K562 (cell line): Measurements from ENCODE around the gene TM7SF2. TPM values are rescaled to one million over a fixed set of nuclear protein-coding genes. Genes with fewer than 3 reads are reported as not detected.

Source experiments
- ATAC-seq: fragments of 200-7000 bp; cut with Tn5 transposase; 3 replicates; pipeline ENCODE4 v1.9.1; 2020; ENCODE audit warnings: moderate library complexity
- BruUV-seq: library from RNA; stranded (reverse); fragments of 400-500 nt; replicated peaks from 2 replicates; lab custom pipeline; 2021; lab: Mats Ljungman, UMichigan
- CTCF ChIA-PET: fragments of 300-600 bp; formaldehyde crosslinking; extraction: SDS; loops from one replicate; lab custom pipeline; 2021; ENCODE audit warnings: low intra/inter-chr PET ratio; lab: Yijun Ruan, JAX
- POLR2A ChIA-PET: fragments of 300-600, 350-650 bp; sonication (Branson Sonifier 250); formaldehyde crosslinking; extraction: SDS; loops from one replicate; lab custom pipeline; 2021; ENCODE audit warnings: antibody characterized with exemption, inconsistent platforms; lab: Yijun Ruan, JAX
- DNase-seq, 4 experiments: peaks; one replicate each; pipeline versions ENCODE4 v3.0.0 to v3.0.0-alpha.2; 2011 to 2018; ENCODE audit warnings: low spot score in 3 of 4, mixed read lengths in 3 of 4; ENCODE audit errors: extremely low read depth in 1 of 4
- FAIRE-seq: peaks from 2 replicates; lab custom pipeline; 2011; peaks lifted over from hg19 to GRCh38; lab: Jason Lieb, UNC
- H2AFZ ChIP-seq: 2 replicates; pipeline ENCODE4 v1.6.0; 2011; ENCODE audit warnings: low read depth, low read length, control low read depth, inconsistent platforms
- H3K27ac ChIP-seq: fragments of 200-600 bp; 3 replicates; pipeline ENCODE4 v1.8.0; 2011; ENCODE audit warnings: low read depth, mild to moderate bottlenecking, control low read depth, inconsistent platforms, low read length, moderate library complexity, mixed read lengths; ENCODE audit errors: extremely low read depth
- H3K27me3 ChIP-seq, 2 experiments: fragments of 300-600 bp in 1 of 2; 2 replicates in 1 of 2; 3 replicates in 1 of 2; pipeline versions ENCODE4 v1.6.0 to v1.8.0; 2011; ENCODE audit warnings: inconsistent platforms in 2 of 2, low read length in 2 of 2, mild to moderate bottlenecking in 1 of 2, mixed read lengths in 1 of 2, moderate library complexity in 1 of 2; ENCODE audit not compliant: control insufficient read depth in 2 of 2, insufficient read depth in 2 of 2
- H3K36me3 ChIP-seq: fragments of 300-600 bp; 3 replicates; pipeline ENCODE4 v1.8.0; 2011; ENCODE audit warnings: mild to moderate bottlenecking, low read length, inconsistent platforms; ENCODE audit not compliant: control insufficient read depth, insufficient read depth
- H3K4me1 ChIP-seq, 2 experiments: fragments of 200-600 bp in 1 of 2; replicated peaks in 1 of 2; 2 replicates in 1 of 2; 3 replicates in 1 of 2; pipeline versions ENCODE4 v1.5.1 to v1.8.0; 2011; ENCODE audit warnings: inconsistent platforms in 2 of 2, low read length in 2 of 2, mild to moderate bottlenecking in 1 of 2, mixed read lengths in 1 of 2, moderate library complexity in 1 of 2; ENCODE audit not compliant: control insufficient read depth in 2 of 2, insufficient read depth in 2 of 2
- H3K4me2 ChIP-seq: 2 replicates; pipeline ENCODE4 v1.6.1; 2011; ENCODE audit warnings: low read length, control low read depth, inconsistent platforms, mixed read lengths; ENCODE audit not compliant: insufficient read depth
- H3K4me3 ChIP-seq: fragments of 200-600 bp; sonication (generic), shearing (Covaris generic); 2 replicates; pipeline ENCODE4 v1.5.1; 2016; ENCODE audit warnings: control low read depth, inconsistent platforms
- H3K79me2 ChIP-seq: fragments of 200-600 bp; 3 replicates; pipeline ENCODE4 v1.8.0; 2011; ENCODE audit warnings: low read length, inconsistent platforms; ENCODE audit not compliant: control insufficient read depth, insufficient read depth
- H3K9ac ChIP-seq, 2 experiments: 2 replicates each; pipeline versions ENCODE4 v1.6.0 to v1.6.1; 2011; ENCODE audit warnings: low read depth in 2 of 2, low read length in 2 of 2, control low read depth in 1 of 2, inconsistent platforms in 1 of 2, mild to moderate bottlenecking in 1 of 2, mixed read lengths in 1 of 2; ENCODE audit not compliant: insufficient read depth in 1 of 2
- H3K9me1 ChIP-seq: one replicate; pipeline ENCODE4 v1.6.0; 2011; ENCODE audit warnings: inconsistent platforms, mild to moderate bottlenecking, low read length, moderate library complexity; ENCODE audit not compliant: control insufficient read depth, insufficient read depth
- H3K9me3 ChIP-seq: replicated peaks from 2 replicates; pipeline ENCODE4 v1.5.1; 2011; ENCODE audit warnings: low read depth, low read length, inconsistent platforms; ENCODE audit not compliant: control insufficient read depth, insufficient read depth
- H4K20me1 ChIP-seq: replicated peaks from 2 replicates; pipeline ENCODE4 v1.6.1; 2011; ENCODE audit warnings: low read length, inconsistent platforms, mixed read lengths; ENCODE audit not compliant: control insufficient read depth, insufficient read depth
- ASH1L ChIP-seq: fragments of 450-650 bp; IDR thresholded peaks from 2 replicates; pipeline ENCODE4 v1.6.1; 2018; ENCODE audit warnings: borderline replicate concordance, mild to moderate bottlenecking, low read depth; ENCODE audit not compliant: partially characterized antibody
- BHLHE40 ChIP-seq: IDR thresholded peaks from 2 replicates; pipeline ENCODE4 v1.6.1; 2011; ENCODE audit warnings: low read length, improper control_type of control experiment
- CREBBP ChIP-seq: IDR thresholded peaks from one replicate; pipeline ENCODE4 v1.6.1; 2012; ENCODE audit warnings: low read depth, mild to moderate bottlenecking, control low read depth, inconsistent platforms, low read length
- MYNN ChIP-seq, 2 experiments: sonication (generic); formaldehyde crosslinking in 1 of 2; IDR thresholded peaks; 2 replicates each; pipeline versions ENCODE4 v1.5.0 to v1.6.1; 2016 to 2020; ENCODE audit warnings: antibody characterized with exemption in 1 of 2, missing genetic modification reagents in 1 of 2
- ZNF217 ChIP-seq: sonication (generic); formaldehyde crosslinking; IDR thresholded peaks from 2 replicates; pipeline ENCODE4 v1.8.0; 2022; ENCODE audit warnings: mild to moderate bottlenecking, missing genetic modification reagents
- whole genome bisulfite sequencing: fragments of 100-300 bp; shearing (Covaris generic); methylation state at CpG from one replicate; pipeline ENCODE4 v1.1.6; 2016; ENCODE audit warnings: low coverage, mixed read lengths; ENCODE audit not compliant: insufficient coverage; ENCODE audit errors: missing lambda C conversion rate; 5-methylcytosine and 5-hydroxymethylcytosine counted together
- in situ Hi-C: fragments of 300-500 bp; cut with MboI; formaldehyde crosslinking; loops from 4 replicates; pipeline ENCODE4 v1.15.0; 2018; ENCODE audit warnings: inconsistent platforms, mixed read lengths
- intact Hi-C: fragments of 100-400 bp; cut with micrococcal nuclease; formaldehyde crosslinking; loops from 2 replicates; pipeline ENCODE4 v1.14.2; 2022
- polyA plus RNA-seq, 8 experiments: library from polyadenylated mRNA; depleted of rRNA in 4 of 8; stranded (reverse) in 5 of 8; unstranded in 3 of 8; fragments of >200 nt; fragmentation: Nextera tagmentation in 2 of 8; fragmentation: Illumina TruSeq in 1 of 8; extraction: Ambion mirVana in 2 of 8; extraction: Trizol in 1 of 8; gene quantifications; 2 replicates each; pipeline versions ENCODE4 v1.2.1 to v1.2.3, GENCODE V29; 2011 to 2014; ENCODE audit warnings: inconsistent platforms in 1 of 8, missing spikeins in 1 of 8
- total RNA-seq, 7 experiments: library from RNA; depleted of rRNA in 6 of 7; stranded (reverse); fragments of >200 nt in 6 of 7; fragmentation: Illumina TruSeq in 2 of 7; extraction: Trizol in 2 of 7; gene quantifications; 2 replicates each; pipeline versions ENCODE4 v1.2.1 to v1.2.3, GENCODE V29; 2011 to 2021; ENCODE audit warnings: low replicate concordance in 1 of 7
- TF ChIP-seq, protein P1 (sequence below): fragments of 450-650 bp; IDR thresholded peaks from 2 replicates; pipeline ENCODE4 v1.6.1; 2018; ENCODE audit not compliant: partially characterized antibody

Gene TM7SF2
- total and polyA plus RNA-seq, 9 of the 15 experiments (the other 6 are each of a cell fraction or from before 2014, with no cell fraction given), result 1.2 to 22.0 (median 14.3) TPM

DNA sequence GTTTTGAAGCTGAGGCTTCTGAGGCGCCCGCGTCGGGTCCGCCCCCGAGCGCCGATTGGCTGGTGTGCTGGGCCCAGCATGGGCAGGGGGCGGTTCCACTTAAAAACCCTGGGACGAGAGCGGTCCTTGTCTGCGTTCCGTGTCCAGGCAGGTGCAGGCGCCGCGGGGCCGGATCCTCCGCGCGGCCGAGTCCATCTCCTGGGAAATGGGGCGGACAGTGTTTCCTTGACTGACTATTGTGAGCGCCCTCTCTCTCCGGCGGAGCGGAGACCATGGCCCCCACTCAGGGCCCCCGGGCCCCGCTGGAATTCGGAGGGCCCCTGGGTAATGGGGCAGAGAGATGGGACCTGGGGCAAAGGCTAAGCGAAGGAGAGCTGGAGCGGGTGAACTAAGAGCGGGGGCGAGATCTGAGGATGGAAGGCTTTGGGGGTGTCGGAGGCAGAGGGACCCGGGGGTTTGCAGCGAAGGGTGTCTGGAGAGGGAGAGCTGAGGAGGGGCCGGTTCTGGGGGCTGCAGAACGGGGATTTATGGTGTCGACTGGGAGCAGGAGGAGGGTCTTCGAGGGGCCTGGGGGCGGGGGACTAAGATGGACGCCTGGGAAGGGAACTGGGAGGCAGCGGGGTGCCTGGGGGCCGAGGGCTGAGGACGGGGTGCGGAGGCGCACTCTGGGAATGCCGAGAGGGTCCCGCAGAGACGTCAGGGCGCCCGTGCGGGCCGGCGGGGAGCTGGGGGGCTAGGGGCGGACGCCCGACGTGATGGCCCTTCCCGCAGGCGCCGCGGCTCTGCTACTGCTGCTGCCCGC lies at the start of gene TM7SF2 (continued):
- TF ChIP-seq CREBBP (no peak), BHLHE40 (0 out of 2 replicates have a peak, but pooled peaks have one; percentile 8), MYNN (IDR thresholded peaks at IDR 0.05) (peak; percentile 78), MYNN (CRISPR knock-in tag; IDR thresholded peaks at IDR 0.05) (no peak), ZNF217 (CRISPR knock-in tag) (no peak)

DNA sequence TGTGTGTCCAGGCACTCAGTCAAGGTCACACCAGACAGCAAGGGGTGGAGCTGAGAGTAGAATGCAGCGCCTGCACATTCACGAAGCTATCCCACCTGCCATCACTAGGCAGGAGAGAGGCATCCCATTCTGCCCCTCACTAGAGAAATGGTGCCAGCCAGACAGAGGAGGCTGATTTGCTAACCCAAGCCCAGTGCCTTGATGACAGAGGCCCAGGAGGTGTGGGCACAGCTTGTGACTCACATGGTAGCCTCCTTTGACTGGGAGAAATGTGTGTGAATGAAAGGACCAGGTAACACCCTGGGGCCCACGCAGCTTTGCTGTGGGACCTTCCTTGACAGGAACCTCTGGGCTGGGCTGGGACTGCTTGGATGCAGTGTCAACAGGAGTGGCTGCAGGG lies 48.1 kb upstream of the TM7SF2 start:
- ATAC-seq, result no peak
- H3K9ac ChIP-seq, result no peak overlapping the region; a peak in 1 of 4 replicates
- no peaks in the 10 kb centered on the region for H3K79me2 ChIP-seq
- H3K4me1 ChIP-seq, result peaks cover 22 to 36% of the 10 kb centered on the region in 2 experiments
- no peak overlapping the region for H3K27ac ChIP-seq
- FAIRE-seq, result no peak
- intact Hi-C loops, result loop anchor here (5.0 kb wide), 1 partner anchor 51 kb away; the partner anchor contains the start of gene ARL2
- peaks cover 2% of the 10 kb centered on the region for H3K9me1 ChIP-seq
- no peak overlapping the region for H3K4me3 ChIP-seq
- ChIA-PET POLR2A (interaction anchor here (0.6 to 3.2 kb wide), 6 partner anchors 12 to 118 kb away, joined by 3 to 18 read pairs (median 4); partner anchors contain the start of gene SAC3D1), CTCF (no interaction called here)
- H4K20me1 ChIP-seq, result no peaks in the 10 kb centered on the region
- TF ChIP-seq, protein P1, sequence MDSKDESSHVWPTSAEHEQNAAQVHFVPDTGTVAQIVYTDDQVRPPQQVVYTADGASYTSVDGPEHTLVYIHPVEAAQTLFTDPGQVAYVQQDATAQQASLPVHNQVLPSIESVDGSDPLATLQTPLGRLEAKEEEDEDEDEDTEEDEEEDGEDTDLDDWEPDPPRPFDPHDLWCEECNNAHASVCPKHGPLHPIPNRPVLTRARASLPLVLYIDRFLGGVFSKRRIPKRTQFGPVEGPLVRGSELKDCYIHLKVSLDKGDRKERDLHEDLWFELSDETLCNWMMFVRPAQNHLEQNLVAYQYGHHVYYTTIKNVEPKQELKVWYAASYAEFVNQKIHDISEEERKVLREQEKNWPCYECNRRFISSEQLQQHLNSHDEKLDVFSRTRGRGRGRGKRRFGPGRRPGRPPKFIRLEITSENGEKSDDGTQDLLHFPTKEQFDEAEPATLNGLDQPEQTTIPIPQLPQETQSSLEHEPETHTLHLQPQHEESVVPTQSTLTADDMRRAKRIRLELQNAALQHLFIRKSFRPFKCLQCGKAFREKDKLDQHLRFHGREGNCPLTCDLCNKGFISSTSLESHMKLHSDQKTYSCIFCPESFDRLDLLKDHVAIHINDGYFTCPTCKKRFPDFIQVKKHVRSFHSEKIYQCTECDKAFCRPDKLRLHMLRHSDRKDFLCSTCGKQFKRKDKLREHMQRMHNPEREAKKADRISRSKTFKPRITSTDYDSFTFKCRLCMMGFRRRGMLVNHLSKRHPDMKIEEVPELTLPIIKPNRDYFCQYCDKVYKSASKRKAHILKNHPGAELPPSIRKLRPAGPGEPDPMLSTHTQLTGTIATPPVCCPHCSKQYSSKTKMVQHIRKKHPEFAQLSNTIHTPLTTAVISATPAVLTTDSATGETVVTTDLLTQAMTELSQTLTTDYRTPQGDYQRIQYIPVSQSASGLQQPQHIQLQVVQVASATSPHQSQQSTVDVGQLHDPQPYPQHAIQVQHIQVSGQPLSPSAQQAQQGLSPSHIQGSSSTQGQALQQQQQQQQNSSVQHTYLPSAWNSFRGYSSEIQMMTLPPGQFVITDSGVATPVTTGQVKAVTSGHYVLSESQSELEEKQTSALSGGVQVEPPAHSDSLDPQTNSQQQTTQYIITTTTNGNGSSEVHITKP, result peak; percentile 24
- no peak for TF ChIP-seq ASH1L
- DNase-seq, result no peak
- H2AFZ ChIP-seq, result no peak overlapping the region
- H3K36me3 ChIP-seq, result no peaks in the 10 kb centered on the region
- no peaks in the 10 kb centered on the region for H3K9me3 ChIP-seq
- H3K27me3 ChIP-seq, result no peaks in the 10 kb centered on the region
- 33% methylated on average over 2 of the region's 3 CpGs for WGBS
- BruUV-seq, result no TSS peak
- H3K4me2 ChIP-seq, result no peak overlapping the region
- in situ Hi-C loops, result no loop called here
